Ectodermal cell (in vitro differentiated cells): ENCODE measurements around the gene XYLT2.
A peak's percentile ranks its signal among the peaks of the same experiment; 100 is the strongest.

ENCODE experiments used
- H3K27ac ChIP-seq: 2 replicates; pipeline ENCODE4 v1.7.0; 2013; ENCODE audit warnings: mild to moderate bottlenecking, low read depth, low read length; ENCODE audit not compliant: insufficient read depth, poor library complexity, severe bottlenecking
- H3K27me3 ChIP-seq: 2 replicates; pipeline ENCODE4 v1.7.0; 2013; ENCODE audit warnings: mild to moderate bottlenecking, low read length; ENCODE audit not compliant: insufficient read depth, control insufficient read depth, poor library complexity, severe bottlenecking
- H3K36me3 ChIP-seq: one replicate; pipeline ENCODE4 v1.7.0; 2013; ENCODE audit warnings: low read length; ENCODE audit not compliant: control insufficient read depth, insufficient read depth
- H3K4me1 ChIP-seq: one replicate; pipeline ENCODE4 v1.7.0; 2013; ENCODE audit warnings: low read length; ENCODE audit not compliant: control insufficient read depth, insufficient read depth
- H3K4me3 ChIP-seq: 2 replicates; pipeline ENCODE4 v1.7.0; 2013; ENCODE audit warnings: low read depth, low read length, control low read depth; ENCODE audit not compliant: insufficient read depth
- H3K9me3 ChIP-seq: 2 replicates; pipeline ENCODE4 v1.7.0; 2013; ENCODE audit warnings: mild to moderate bottlenecking, low read length, moderate library complexity; ENCODE audit not compliant: control insufficient read depth
- WGBS, 2 experiments: methylation state at CpG; one replicate each; pipeline ENCODE4 v1.1.7; 2013; ENCODE audit warnings: missing lambda C conversion rate in 2 of 2; 5-methylcytosine and 5-hydroxymethylcytosine counted together

Gene XYLT2

DNA sequence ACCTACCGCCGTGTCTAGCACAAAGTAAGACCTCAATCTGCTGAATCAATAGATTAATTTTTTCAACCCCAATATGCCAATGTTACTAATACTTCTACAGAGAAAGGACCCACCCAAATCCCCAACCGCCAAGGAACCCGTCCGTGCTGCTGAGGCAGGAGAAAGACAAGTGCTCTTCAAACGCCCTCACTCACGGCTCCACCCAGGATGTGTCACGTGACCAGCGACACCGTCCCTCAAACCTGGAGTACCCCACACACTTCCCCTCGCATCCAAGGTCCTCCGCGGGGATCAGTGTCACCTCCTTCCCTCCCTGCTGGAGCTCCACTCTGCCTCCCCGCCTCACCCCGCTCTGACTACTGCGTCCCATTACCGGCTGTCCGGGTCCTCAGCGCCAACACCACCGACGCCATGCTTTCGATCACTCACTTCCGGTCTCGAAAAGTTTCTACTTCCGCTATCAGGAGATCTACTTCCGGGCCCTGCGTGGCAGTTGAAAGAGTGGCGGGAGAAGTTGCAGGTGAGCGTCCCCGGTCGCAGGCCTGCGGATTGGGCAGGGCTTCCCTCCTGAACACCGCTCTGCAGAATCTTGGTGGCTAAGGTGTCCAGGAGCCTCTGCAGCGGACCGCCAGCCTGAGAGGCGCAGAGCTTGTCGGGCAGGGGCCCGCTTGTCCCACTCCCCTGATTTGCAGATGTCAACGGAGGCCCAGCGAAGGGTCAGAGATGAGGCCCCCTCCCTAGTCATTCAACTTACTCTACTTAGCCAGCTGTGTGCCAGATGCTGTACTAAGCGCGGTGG is 27.0 kb downstream of the XYLT2 start, which contains the start of the genes EME1 and MRPL27:
EME1 (plus strand) TSS at position 472 of the 799 bp plus-strand sequence. CDS start 1,980 bp downstream, outside the sequence.
MRPL27 (minus strand) TSS at position 427 of the 799 bp plus-strand sequence; CDS start at position 413, 14 bp downstream.
- no peaks in the 10 kb centered on the region for H3K4me1 ChIP-seq

DNA sequence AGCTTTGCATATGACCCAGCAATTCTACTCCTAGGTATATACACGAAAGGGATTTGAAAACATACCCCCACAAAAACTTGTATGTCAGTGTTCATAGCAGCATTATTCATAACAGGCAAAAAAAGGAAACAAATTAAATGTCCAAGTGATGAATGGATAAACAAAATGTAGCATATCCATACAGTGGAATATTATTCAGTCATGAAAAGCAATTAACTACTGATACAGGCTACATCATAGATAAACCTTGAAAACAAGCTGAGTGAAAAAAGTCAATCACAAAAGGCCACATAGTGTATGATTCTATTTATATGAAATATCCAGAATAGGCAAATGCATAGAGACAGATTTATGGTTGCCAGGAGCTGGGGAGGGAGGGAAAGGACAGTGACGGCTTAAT is 27.8 kb downstream of the XYLT2 start:
- Histone ChIP-seq H3K36me3 (peaks cover 20% of the 10 kb centered on the region), H3K27ac (no peak overlapping the region), H3K4me3 (peak overlapping the region; percentile 95), H3K4me1 (no peaks in the 10 kb centered on the region), H3K27me3 (no peaks in the 10 kb centered on the region), H3K9me3 (no peaks in the 10 kb centered on the region)
- 89 to 92% methylated on average over 1 to 2 of the region's 2 CpGs for WGBS, 2 experiments

More for the DNA sequence above, 27.0 kb downstream of the XYLT2 start, which contains the start of the genes EME1 and MRPL27:
- Histone ChIP-seq H3K9me3 (no peaks in the 10 kb centered on the region), H3K36me3 (peaks cover 26% of the 10 kb centered on the region), H3K27me3 (no peaks in the 10 kb centered on the region), H3K27ac (no peak within 1 kb of the TSS), H3K4me3 (peak within 1 kb of the TSS; percentile 95)
- 2 to 3% methylated on average over 41 to 42 of the region's 42 CpGs for WGBS, 2 experiments

DNA sequence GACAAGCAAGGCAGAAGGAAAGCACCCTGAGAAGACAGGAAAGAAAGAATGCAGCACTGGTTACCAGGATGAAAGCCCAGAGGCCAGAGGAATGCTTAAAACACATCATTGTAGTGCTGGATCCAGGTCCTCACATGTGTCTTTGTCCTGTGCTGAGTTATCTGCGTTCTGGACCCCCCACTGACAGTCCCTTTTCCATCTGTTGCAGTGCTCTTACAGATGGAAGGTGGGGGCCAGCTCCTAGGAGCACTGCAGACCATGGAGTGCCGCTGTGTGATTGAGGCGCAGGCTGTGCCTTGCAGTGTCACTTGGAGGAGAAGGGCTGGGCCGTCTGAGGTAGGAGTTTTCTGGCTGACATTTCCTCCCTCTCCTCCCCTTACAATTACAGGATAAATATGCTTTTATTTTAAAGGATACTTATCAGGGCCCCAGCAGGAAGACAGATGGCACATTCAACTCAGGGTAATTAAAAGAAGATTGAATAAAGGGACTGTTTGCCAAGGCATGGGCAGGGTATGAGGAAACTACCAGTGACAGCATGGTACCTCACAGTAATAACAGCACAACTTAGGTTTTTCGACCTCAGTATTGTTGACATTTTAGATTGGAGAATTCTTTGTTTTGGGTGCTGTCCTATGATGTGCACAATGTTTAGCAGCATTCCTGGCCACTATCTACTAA is 30.1 kb downstream of the XYLT2 start:
- H3K4me1 ChIP-seq, result no peaks in the 10 kb centered on the region
- peaks cover 10% of the 10 kb centered on the region for H3K36me3 ChIP-seq
- H3K27me3 ChIP-seq, result no peaks in the 10 kb centered on the region
- no peak overlapping the region for H3K4me3 ChIP-seq
- H3K27ac ChIP-seq, result no peak overlapping the region
- WGBS, 2 experiments, result 89 to 98% methylated on average over 4 to 5 of the region's 5 CpGs
- H3K9me3 ChIP-seq, result no peaks in the 10 kb centered on the region

DNA sequence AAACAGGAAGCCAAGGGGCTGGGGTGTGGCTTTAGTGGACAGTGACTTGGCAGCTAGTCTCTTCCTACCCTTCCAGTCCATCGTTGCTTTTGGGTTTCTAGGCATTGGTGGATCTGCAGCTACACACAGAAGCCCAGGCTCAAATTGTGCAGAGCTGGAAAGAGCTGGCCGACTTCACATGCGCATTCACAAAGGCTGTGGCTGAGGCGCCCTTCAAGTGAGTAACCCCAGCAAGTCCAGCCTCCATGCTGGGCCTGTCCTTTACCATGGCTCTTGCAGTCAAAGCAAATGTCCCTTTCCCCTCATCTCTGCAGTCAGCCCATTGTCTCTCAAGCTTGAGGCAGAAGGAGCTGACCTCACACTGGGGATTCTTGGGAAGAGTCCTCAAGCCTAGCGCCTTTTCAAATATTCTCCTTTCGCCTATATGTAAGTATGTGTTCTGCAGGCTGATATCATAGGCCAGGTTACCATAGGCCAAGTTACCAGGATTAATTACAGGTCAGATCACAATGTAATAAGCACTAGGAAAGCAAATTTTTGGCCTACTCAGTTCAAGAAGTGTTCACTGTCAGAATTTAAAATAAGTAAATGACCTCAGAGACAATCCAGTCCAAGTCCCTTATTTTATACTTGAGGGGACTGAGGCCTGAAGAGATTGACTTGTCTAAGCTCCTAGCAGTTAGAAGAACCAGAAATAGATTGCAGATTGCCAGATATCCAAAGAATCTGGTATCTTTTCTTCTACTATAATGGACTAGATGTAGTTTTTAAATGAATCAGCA is 33.6 kb downstream of the XYLT2 start:
- no peak overlapping the region for H3K27ac ChIP-seq
- H3K36me3 ChIP-seq, result peaks cover 37% of the 10 kb centered on the region
- whole genome bisulfite sequencing, 2 experiments, result 92 to 95% methylated on average over 6 of the region's 6 CpGs
- H3K9me3 ChIP-seq, result no peaks in the 10 kb centered on the region
- H3K4me3 ChIP-seq, result no peak overlapping the region
- H3K4me1 ChIP-seq, result no peaks in the 10 kb centered on the region
- no peaks in the 10 kb centered on the region for H3K27me3 ChIP-seq

DNA sequence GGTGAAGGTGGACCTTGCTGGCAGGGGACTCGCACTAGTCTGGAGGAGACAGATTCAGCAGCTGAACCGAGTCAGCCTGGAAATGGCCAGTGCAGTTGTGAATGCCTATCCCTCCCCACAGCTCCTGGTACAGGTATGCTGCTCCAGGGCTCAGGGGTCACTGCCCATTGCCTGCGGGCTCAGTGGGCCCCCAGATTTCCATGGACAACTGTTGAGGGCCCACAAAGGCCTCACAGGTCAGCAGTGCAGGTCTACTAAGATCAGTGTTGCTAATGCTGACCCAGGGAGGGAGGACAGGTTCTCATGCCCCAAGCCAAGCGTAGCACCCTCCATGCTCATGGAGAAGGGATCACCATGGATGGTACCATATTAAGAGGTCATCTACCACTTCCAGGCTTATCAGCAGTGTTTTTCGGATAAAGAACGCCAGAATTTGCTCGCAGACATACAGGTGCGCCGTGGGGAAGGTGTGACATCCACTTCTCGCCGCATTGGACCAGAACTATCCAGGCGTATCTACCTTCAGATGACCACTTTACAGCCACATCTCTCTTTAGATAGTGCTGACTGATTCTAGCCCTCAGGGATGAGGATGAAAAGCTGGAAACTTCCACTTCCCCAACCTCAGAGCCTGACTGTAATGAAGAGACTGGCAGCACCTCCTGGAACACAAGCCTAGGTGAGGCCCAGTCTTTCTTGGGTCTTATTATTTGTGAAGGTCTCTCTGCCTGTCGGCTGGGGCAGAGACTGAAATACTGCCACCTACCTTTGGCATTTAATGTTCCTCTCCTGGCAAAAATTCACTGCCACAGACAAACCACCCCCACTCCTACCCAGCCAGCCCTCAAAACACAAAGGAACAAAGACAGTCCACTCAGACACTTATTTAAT is 34.7 kb downstream of the XYLT2 start:
- Histone ChIP-seq H3K27ac (no peak overlapping the region), H3K4me1 (no peaks in the 10 kb centered on the region), H3K9me3 (no peaks in the 10 kb centered on the region), H3K27me3 (no peaks in the 10 kb centered on the region), H3K4me3 (no peak overlapping the region), H3K36me3 (peaks cover 47% of the 10 kb centered on the region)
- 94 to 96% methylated on average over 13 of the region's 13 CpGs for WGBS, 2 experiments

DNA sequence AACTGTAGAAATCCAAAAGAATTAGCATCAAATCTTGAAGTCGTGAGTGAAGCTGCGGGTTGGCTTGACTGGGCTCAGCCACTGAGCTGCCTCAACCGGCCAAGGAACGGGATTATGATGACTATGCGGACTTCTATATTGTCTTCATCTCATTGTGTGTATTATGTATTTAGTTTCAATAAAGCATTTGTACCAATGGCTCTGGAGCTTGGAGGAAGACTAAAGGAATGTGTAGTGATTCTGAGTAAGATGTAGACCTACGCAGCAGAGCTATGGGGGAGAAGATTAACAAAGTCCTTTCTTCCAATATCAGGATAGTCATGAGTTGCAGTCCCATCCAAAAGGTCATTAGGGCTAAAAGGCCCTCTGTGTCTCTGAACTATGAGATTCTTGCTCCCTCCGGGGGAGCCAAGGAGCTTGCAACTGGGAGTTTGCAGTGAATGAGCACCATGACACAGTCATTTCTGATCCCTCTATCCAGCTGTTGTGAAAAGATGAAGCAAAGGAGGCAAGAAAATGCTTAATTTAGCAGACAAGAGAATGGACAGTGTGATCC is 35.4 kb downstream of the XYLT2 start:
- Histone ChIP-seq H3K4me3 (no peak overlapping the region), H3K36me3 (peaks cover 49% of the 10 kb centered on the region)
- WGBS, 2 experiments, result 96 to 97% methylated on average over 7 of the region's 7 CpGs

DNA sequence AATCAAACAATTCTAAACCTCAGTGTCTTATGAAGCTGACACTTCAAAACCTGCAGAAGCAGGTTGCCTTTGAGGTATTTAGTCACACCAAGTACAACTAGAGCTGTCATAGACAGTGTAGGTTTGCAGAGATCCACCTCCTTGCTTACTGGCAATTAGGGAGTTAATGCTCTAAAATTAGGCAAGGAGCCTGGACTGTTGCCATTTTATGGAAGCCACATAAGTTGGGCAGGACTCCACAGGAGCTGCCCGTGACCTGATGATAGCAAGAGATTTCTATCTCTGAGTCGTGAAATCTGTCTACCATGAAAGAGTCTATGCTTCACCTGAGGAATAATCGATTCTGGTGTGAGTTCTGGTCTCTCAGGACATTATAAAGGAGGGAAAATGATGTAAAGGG is 36.0 kb downstream of the XYLT2 start:
- H3K27me3 ChIP-seq, result no peaks in the 10 kb centered on the region
- H3K4me1 ChIP-seq, result no peaks in the 10 kb centered on the region
- WGBS, 2 experiments, result 95 to 96% methylated on average over 3 of the region's 3 CpGs
- no peaks in the 10 kb centered on the region for H3K9me3 ChIP-seq
- H3K4me3 ChIP-seq, result no peak overlapping the region
- H3K36me3 ChIP-seq, result peaks cover 52% of the 10 kb centered on the region
- no peak overlapping the region for H3K27ac ChIP-seq

More for the DNA sequence above, 35.4 kb downstream of the XYLT2 start:
- Histone ChIP-seq H3K4me1 (no peaks in the 10 kb centered on the region), H3K27me3 (no peaks in the 10 kb centered on the region), H3K27ac (no peak overlapping the region), H3K9me3 (no peaks in the 10 kb centered on the region)

DNA sequence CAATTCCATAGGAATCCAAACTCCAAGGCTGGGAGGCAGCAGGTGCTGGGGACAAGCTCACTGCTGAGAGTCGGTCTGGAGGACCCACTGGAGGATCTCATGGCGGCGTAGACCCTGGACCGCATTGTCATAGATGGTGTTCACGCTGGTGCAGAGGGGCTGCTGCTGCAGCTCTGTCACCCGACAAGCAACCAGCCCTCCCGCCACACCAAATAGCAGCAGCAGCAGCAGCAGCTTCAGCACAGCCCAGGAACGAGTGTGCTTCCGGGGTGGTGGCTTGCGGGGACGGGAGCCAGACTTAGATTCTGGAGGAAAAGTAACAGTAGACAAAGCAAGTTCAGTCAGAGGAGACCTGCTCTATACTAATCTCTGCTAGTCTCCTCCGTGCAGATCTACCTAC is 37.0 kb downstream of the XYLT2 start:
- Histone ChIP-seq H3K27me3 (no peaks in the 10 kb centered on the region), H3K4me3 (no peak overlapping the region), H3K36me3 (peaks cover 60% of the 10 kb centered on the region), H3K27ac (no peak overlapping the region), H3K9me3 (no peaks in the 10 kb centered on the region), H3K4me1 (no peaks in the 10 kb centered on the region)
- 93 to 96% methylated on average over 12 of the region's 12 CpGs for WGBS, 2 experiments

DNA sequence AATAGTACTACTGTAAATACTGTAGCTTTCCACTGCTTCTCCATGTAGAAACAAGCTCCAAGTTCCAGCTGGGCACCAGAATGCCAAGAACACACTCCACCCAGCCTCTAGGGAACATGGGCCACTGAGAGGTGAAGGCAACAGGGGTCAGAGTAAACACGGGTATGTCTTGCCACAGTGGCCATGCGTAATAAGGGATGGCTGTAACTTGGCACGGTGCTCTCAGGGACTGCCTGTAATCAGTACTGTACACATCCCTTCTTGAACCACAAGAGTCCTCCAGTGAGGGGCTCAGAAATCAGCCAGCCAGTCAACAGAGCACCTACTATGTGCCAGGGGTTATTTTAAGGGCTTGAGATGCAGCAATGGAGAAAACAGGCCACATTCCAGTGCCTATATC is 40.6 kb downstream of the XYLT2 start:
- Histone ChIP-seq H3K36me3 (peaks cover 89% of the 10 kb centered on the region), H3K4me1 (no peaks in the 10 kb centered on the region), H3K27me3 (no peaks in the 10 kb centered on the region), H3K27ac (no peak overlapping the region), H3K9me3 (no peaks in the 10 kb centered on the region), H3K4me3 (no peak overlapping the region)
- 93 to 94% methylated on average over 3 of the region's 3 CpGs for WGBS, 2 experiments
